GM12801 (cell line): ENCODE results near the gene SLC24A4.

Source experiments
- CTCF ChIP-seq: IDR thresholded peaks from one replicate; pipeline ENCODE4 v1.5.1; 2011; ENCODE audit warnings: control low read depth; ENCODE audit not compliant: insufficient read length; ENCODE audit errors: extremely low read depth

SLC24A4 gene

GRCh38 chr14:92447416-92448197 is 124.6 kb downstream of the SLC24A4 start:
- TF ChIP-seq CTCF, result no peak

GRCh38 chr14:92448786-92449185 is 125.8 kb downstream of the SLC24A4 start:
- TF ChIP-seq CTCF, result no peak

GRCh38 chr14:92449404-92450181 is 126.6 kb downstream of the SLC24A4 start:
- no peak for TF ChIP-seq CTCF

GRCh38 chr14:92450351-92451070 is 127.5 kb downstream of the SLC24A4 start:
- TF ChIP-seq CTCF, result no peak

GRCh38 chr14:92451245-92451644 is 128.3 kb downstream of the SLC24A4 start:
- TF ChIP-seq CTCF, result no peak

GRCh38 chr14:92451755-92452154 is 128.8 kb downstream of the SLC24A4 start:
- no peak for TF ChIP-seq CTCF

GRCh38 chr14:92452471-92452870 is 129.5 kb downstream of the SLC24A4 start:
- TF ChIP-seq CTCF, result no peak
